Parathyroid adenoma (tissue), 2 donors: ENCODE measurements around the gene ATAD2B.

Experiments used
- H2AFZ ChIP-seq: fragments of 300-600 bp; sonication (generic); one replicate; pipeline ENCODE4 v1.7.0; 2017; ENCODE audit warnings: antibody characterized with exemption, mild to moderate bottlenecking
- H3K27ac ChIP-seq: fragments of 300-600 bp; sonication (generic); one replicate; pipeline ENCODE4 v1.7.0; 2017
- H3K27me3 ChIP-seq: fragments of 300-600 bp; sonication (generic); one replicate; pipeline ENCODE4 v1.7.0; 2017; ENCODE audit warnings: low read length; ENCODE audit not compliant: control insufficient read depth, insufficient read depth
- H3K36me3 ChIP-seq: fragments of 300-600 bp; sonication (generic); one replicate; pipeline ENCODE4 v1.7.0; 2017; ENCODE audit warnings: low read length; ENCODE audit not compliant: control insufficient read depth, insufficient read depth
- H3K4me1 ChIP-seq: fragments of 300-600 bp; sonication (generic); one replicate; pipeline ENCODE4 v1.7.0; 2017; ENCODE audit warnings: control low read depth
- H3K4me2 ChIP-seq: fragments of 300-600 bp; sonication (generic); one replicate; pipeline ENCODE4 v1.7.0; 2017; ENCODE audit warnings: low read length
- H3K4me3 ChIP-seq: fragments of 300-600 bp; sonication (generic); one replicate; pipeline ENCODE4 v1.7.0; 2017; ENCODE audit warnings: low read depth, low read length
- H3K79me2 ChIP-seq: fragments of 300-600 bp; sonication (generic); one replicate; pipeline ENCODE4 v1.7.0; 2017; ENCODE audit warnings: control low read depth
- H3K9ac ChIP-seq: fragments of 300-600 bp; sonication (generic); one replicate; pipeline ENCODE4 v1.7.0; 2017; ENCODE audit warnings: mild to moderate bottlenecking
- H3K9me3 ChIP-seq: fragments of 300-600 bp; sonication (generic); one replicate; pipeline ENCODE4 v1.7.0; 2017; ENCODE audit warnings: low read length; ENCODE audit not compliant: control insufficient read depth
- CTCF ChIP-seq: fragments of 300-600 bp; sonication (generic); IDR thresholded peaks from one replicate; pipeline ENCODE4 v1.7.0; 2017; ENCODE audit warnings: antibody characterized with exemption, mild to moderate bottlenecking
- donor health status: primary hyperparathyroidism.

The ATAD2B gene

DNA sequence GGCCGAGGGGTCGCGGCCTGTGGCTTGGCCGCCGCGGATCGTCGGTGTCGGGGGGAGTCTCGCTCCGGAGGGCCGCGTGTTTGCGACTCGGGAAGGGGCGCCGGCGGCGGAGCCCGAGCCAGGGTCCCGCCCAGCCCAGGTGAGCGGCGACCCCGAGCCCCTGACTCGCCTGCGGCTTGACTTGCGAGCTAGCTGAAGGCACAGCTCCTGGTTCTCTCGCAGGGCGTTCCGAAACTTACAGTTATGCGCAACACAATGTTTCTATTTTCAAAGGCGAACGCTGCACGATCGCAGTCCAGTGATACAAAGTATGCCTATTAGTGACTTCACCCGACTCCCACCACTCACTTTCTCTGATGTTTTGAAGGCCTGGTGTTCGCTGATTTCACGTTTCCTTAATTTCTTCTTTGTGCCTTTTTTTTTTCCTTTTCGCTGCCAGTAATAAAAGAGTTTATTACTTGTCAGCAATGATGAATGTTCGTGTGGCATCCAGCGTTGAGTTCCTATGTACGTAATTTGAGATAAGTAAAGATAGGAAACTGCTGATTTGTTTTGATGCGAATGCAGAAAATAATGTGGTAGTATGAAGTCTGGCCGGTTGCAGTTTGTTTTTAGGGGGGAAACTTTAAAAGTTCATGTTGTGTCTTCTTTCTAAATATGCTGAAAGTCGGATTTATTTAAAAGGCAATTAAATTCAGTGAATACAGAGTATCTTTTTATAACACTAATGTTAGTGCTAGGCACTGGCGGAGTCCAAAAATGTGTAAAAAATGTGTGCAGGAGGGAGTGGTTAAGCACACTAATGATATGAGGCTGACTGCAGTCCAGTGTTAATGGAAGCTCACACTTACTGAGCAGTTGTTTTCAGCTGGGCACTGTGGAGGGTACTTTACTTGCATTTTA, 14.0 kb upstream of the ATAD2B start:
- peaks cover 29% of the 10 kb centered on the region for H3K79me2 ChIP-seq
- peak overlapping the region; percentile 77 for H3K4me3 ChIP-seq
- H3K27ac ChIP-seq: peak overlapping the region; percentile 70
- no peak for TF ChIP-seq CTCF
- H3K9me3 ChIP-seq: no peaks in the 10 kb centered on the region
- no peaks in the 10 kb centered on the region for H3K27me3 ChIP-seq
- H2AFZ ChIP-seq: peak overlapping the region; percentile 93
- H3K36me3 ChIP-seq: no peaks in the 10 kb centered on the region
- peaks cover 3% of the 10 kb centered on the region for H3K4me1 ChIP-seq
- H3K4me2 ChIP-seq: peak overlapping the region; percentile 81
- H3K9ac ChIP-seq: peak overlapping the region; percentile 1

- peaks cover 29% of the 10 kb centered on the region for H3K79me2 ChIP-seq
- peak within 1 kb of the TSS; percentile 93 for H2AFZ ChIP-seq
- peak within 1 kb of the TSS; percentile 77 for H3K4me3 ChIP-seq
- no peaks in the 10 kb centered on the region for H3K36me3 ChIP-seq
- peak within 1 kb of the TSS; percentile 70 for H3K27ac ChIP-seq
- peak within 1 kb of the TSS; percentile 81 for H3K4me2 ChIP-seq
- no peaks in the 10 kb centered on the region for H3K27me3 ChIP-seq
- H3K9me3 ChIP-seq: no peaks in the 10 kb centered on the region
- peaks cover 3% of the 10 kb centered on the region for H3K4me1 ChIP-seq
- H3K9ac ChIP-seq: peak within 1 kb of the TSS; percentile 1
- no peak for TF ChIP-seq CTCF
Observed at GRCh38 chr2:23939987-23940717, 13.2 kb upstream of the ATAD2B start, which contains the start of gene UBXN2A. UBXN2A (plus strand) TSS chr2:23940463; CDS start chr2:23958315, 17,852 bp downstream.

DNA sequence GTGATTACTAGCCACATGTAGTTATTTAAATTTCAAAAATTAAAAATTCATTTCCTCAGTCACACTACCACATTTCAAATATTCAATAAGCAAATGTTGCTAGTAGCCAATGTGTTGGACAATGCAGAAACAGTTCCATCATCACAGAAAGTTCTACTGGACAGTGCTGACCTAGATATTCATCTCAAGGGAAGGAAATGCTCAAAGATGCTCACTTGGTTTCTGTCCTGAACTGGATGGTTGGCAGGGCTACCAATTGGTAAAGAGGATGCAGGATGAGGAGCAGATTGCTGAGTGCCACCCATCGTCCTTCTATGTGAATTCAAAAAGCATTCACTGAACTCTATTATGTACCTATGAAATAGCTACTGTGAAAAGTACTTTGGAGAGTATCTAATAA, 7.3 kb upstream of the ATAD2B start:
- no peak for TF ChIP-seq CTCF
- Histone ChIP-seq H3K4me2 (no peak overlapping the region), H3K4me3 (no peak overlapping the region), H3K4me1 (no peaks in the 10 kb centered on the region), H3K27me3 (no peaks in the 10 kb centered on the region), H3K79me2 (peaks cover under 1% of the 10 kb centered on the region), H3K9me3 (no peaks in the 10 kb centered on the region), H3K36me3 (no peaks in the 10 kb centered on the region), H3K27ac (no peak overlapping the region), H3K9ac (no peak overlapping the region), H2AFZ (no peak overlapping the region)

DNA sequence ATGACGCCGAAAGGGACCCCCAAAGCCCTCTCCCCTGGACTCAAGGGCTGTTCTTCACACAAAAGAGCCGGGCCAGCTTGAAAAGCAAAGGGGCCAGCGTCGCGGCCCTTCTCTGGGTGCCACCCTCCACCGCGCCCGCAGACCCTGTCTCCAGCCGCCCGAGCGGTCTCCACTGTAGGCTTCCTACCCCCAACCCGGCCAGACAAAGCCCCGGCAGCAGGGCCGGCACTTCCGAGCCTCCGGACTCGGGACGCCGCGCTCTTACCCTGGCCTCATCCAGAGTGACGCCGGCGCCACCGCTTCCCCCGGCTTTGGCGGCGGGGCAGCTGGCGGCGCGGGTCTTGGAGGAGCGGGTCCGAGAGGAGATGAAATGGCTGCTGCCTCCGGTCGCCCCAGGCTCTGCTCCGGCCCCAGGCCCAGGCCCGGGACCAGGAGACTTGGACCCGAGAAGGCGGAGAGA, 603 bp downstream of the ATAD2B start:
- peaks cover 4% of the 10 kb centered on the region for H3K4me1 ChIP-seq
- peak overlapping the region; percentile 82 for H3K4me3 ChIP-seq
- H2AFZ ChIP-seq: peak overlapping the region; percentile 99
- no peak for TF ChIP-seq CTCF
- peaks cover 26% of the 10 kb centered on the region for H3K79me2 ChIP-seq
- H3K27ac ChIP-seq: peak overlapping the region; percentile 93
- H3K4me2 ChIP-seq: peak overlapping the region; percentile 82
- H3K9me3 ChIP-seq: no peaks in the 10 kb centered on the region
- no peaks in the 10 kb centered on the region for H3K27me3 ChIP-seq
- H3K9ac ChIP-seq: peak overlapping the region; percentile 79
- H3K36me3 ChIP-seq: no peaks in the 10 kb centered on the region
